ENCODE measurements around the gene SLC39A8.

- TF ChIP-seq CTCF (IDR thresholded peaks at IDR 0.05): peak in 2 of 4 experiments; percentile 14 to 33
- no peak for TF ChIP-seq POLR2A (IDR thresholded peaks at IDR 0.05)
Measured at GRCh38 chr4:102299354-102300107, 45.8 kb downstream of the SLC39A8 start.

Measured in uterus (tissue), 2 donors.